T-cell (primary cell): ENCODE data around the gene WDR19. TPM values are rescaled to one million over a fixed set of nuclear protein-coding genes. Genes with fewer than 3 reads are reported as not detected.

Experiments used
- ATAC-seq, 4 experiments: fragments of 200-7000 bp in 3 of 4; fragments of 150-1000 bp in 1 of 4; cut with Tn5 transposase; replicated peaks in 1 of 4; 1 replicate in 3 of 4; 2 replicates in 1 of 4; pipeline ENCODE4 v1.10.0; 2021; ENCODE audit warnings: moderate library complexity in 3 of 4, mild to moderate bottlenecking in 2 of 4, moderate number of reproducible peaks in 1 of 4
- CTCF ChIA-PET, 2 donors: fragments of 300-600 bp; sonication (Branson Sonifier 250); formaldehyde crosslinking; loops; one replicate each; lab custom pipeline; 2022; ENCODE audit warnings: antibody characterized with exemption in 2 of 2; lab: Charles Lee
- POLR2A ChIA-PET, 2 donors: fragments of 300-600 bp; sonication (Branson Sonifier 250); formaldehyde crosslinking; loops; one replicate each; lab custom pipeline; 2022; ENCODE audit warnings: antibody characterized with exemption in 2 of 2; lab: Charles Lee
- DNase-seq, 35 experiments: peaks; one replicate each; pipeline versions ENCODE4 v3.0.0 to v3.0.0-alpha.2; 2013 to 2023
- H3K27ac ChIP-seq: one replicate; pipeline ENCODE4 v1.5.1; 2013; ENCODE audit warnings: low read length
- H3K27me3 ChIP-seq, 2 experiments: replicated peaks in 1 of 2; 1 replicate in 1 of 2; 2 replicates in 1 of 2; pipeline versions ENCODE4 v1.6.1 to v1.7.0; 2013; ENCODE audit warnings: low read length in 1 of 2, mixed read lengths in 1 of 2; ENCODE audit not compliant: control insufficient read depth in 2 of 2, insufficient read depth in 2 of 2; ENCODE audit errors: extremely low read depth in 1 of 2
- H3K36me3 ChIP-seq, 2 donors: 1 replicate in 1 of 2; 2 replicates in 1 of 2; pipeline versions ENCODE4 v1.6.1 to v1.7.0; 2013; ENCODE audit warnings: low read length in 1 of 2; ENCODE audit not compliant: control insufficient read depth in 2 of 2, insufficient read depth in 1 of 2; ENCODE audit errors: extremely low read depth in 1 of 2
- H3K4me1 ChIP-seq, 2 experiments: 1 replicate in 1 of 2; 2 replicates in 1 of 2; pipeline versions ENCODE4 v1.6.1 to v1.7.0; 2013; ENCODE audit warnings: low read length in 2 of 2, mixed read lengths in 1 of 2; ENCODE audit not compliant: insufficient read depth in 2 of 2, control insufficient read depth in 1 of 2; ENCODE audit errors: extremely low read depth in 1 of 2
- H3K4me3 ChIP-seq, 2 donors: 1 replicate in 1 of 2; 2 replicates in 1 of 2; pipeline versions ENCODE4 v1.5.1 to v1.7.0; 2013; ENCODE audit warnings: mild to moderate bottlenecking in 2 of 2, low read length in 1 of 2, moderate library complexity in 1 of 2; ENCODE audit not compliant: control insufficient read depth in 1 of 2; ENCODE audit errors: extremely low read depth in 1 of 2
- H3K9me3 ChIP-seq: 2 replicates; pipeline ENCODE4 v1.7.0; 2013
- H3K27ac Mint-ChIP-seq, 2 donors: one replicate each; pipeline ENCODE4 v1.8.0; 2020 to 2021; ENCODE audit warnings: mild to moderate bottlenecking in 2 of 2, mixed read lengths in 2 of 2
- H3K27me3 Mint-ChIP-seq, 2 donors: one replicate each; pipeline ENCODE4 v1.8.0; 2021 to 2022; ENCODE audit warnings: mixed read lengths in 2 of 2
- H3K36me3 Mint-ChIP-seq: one replicate; pipeline ENCODE4 v1.8.0; 2021; ENCODE audit warnings: mixed read lengths
- H3K4me1 Mint-ChIP-seq, 3 donors: one replicate each; pipeline ENCODE4 v1.8.0; 2020 to 2022; ENCODE audit warnings: mixed read lengths in 3 of 3, mild to moderate bottlenecking in 1 of 3
- H3K4me3 Mint-ChIP-seq, 3 donors: one replicate each; pipeline ENCODE4 v1.8.0; 2020 to 2022; ENCODE audit warnings: mild to moderate bottlenecking in 3 of 3, mixed read lengths in 3 of 3, moderate library complexity in 3 of 3
- H3K9me3 Mint-ChIP-seq, 3 donors: one replicate each; pipeline ENCODE4 v1.8.0; 2020 to 2022; ENCODE audit warnings: mixed read lengths in 3 of 3
- WGBS: methylation state at CpG from one replicate; pipeline ENCODE4 v1.1.5; 2013; ENCODE audit warnings: missing lambda C conversion rate; ENCODE audit not compliant: insufficient coverage; 5-methylcytosine and 5-hydroxymethylcytosine counted together
- total RNA-seq, 35 experiments: library from RNA in 6 of 35; stranded (reverse) in 6 of 35; fragments of 120-200 nt in 1 of 35; gene quantifications; one replicate each; pipeline versions ENCODE4 v1.2.1 to v1.2.4 and lab custom pipeline; 2013 to 2026

The WDR19 gene
- total RNA-seq, 5 donors from 2014 or later (not counting 1 experiment from before 2014, with no cell fraction given), result 17.4 to 39.9 (median 28.0) TPM

DNA sequence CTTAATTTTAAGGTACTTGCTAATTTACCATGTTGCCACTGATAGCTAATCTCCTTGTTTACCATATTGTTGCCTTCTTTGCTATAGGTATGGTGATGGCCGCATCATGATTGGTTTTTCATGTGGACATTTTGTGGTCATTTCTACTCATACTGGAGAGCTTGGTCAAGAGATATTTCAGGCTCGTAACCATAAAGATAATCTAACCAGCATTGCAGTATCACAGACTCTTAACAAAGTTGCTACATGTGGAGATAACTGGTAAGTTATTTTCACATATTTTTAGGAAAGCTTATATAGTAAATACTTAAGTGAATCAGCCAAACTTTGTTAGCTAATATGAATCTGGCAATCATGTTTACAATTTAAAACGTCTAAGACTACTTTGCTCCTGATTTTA is 23.1 kb downstream of the WDR19 start:
- ChIA-PET CTCF (no interaction called here), POLR2A (no interaction called here)
- H3K4me1 Mint-ChIP-seq, result no peaks in the 10 kb centered on the region
- no peaks in the 10 kb centered on the region for H3K27me3 ChIP-seq
- DNase-seq (no peak), ATAC-seq (no peak)
- peaks cover 0 to 9% of the 10 kb centered on the region in 2 donors for H3K36me3 ChIP-seq
- H3K4me1 ChIP-seq, result no peaks in the 10 kb centered on the region
- H3K9me3 ChIP-seq, result no peaks in the 10 kb centered on the region
- peaks cover 56% of the 10 kb centered on the region for H3K36me3 Mint-ChIP-seq
- H3K27ac Mint-ChIP-seq, result no peak overlapping the region
- H3K4me3 Mint-ChIP-seq, result no peak overlapping the region
- no peak overlapping the region for H3K4me3 ChIP-seq
- H3K27ac ChIP-seq, result no peak overlapping the region
- H3K9me3 Mint-ChIP-seq, result no peaks in the 10 kb centered on the region
- WGBS, result no CpG with 5 or more reads among the region's 3 CpGs
- no peaks in the 10 kb centered on the region for H3K27me3 Mint-ChIP-seq

DNA sequence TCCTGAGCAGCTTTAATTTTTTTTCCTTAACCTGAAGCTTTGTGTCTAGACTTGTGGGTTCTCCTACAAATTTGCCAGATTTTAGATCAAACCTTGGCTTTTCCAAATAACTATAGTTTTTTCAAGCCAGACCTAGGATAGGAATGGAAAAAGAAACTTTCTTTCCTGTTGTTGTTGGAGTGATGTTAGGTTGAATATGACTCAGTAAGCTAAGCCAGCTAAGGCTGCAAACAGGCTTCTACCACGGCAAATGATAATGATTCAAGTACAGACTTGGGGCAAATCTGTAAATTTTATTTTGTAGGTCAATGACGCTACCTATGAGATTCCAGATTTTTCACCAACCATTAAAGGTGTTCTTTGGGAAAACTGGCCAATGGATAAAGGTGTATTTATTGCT is 45.6 kb downstream of the WDR19 start:
- no peak overlapping the region for H3K4me3 Mint-ChIP-seq
- Histone ChIP-seq H3K36me3 (no peaks in the 10 kb centered on the region), H3K4me3 (no peak overlapping the region), H3K27ac (no peak overlapping the region), H3K9me3 (no peaks in the 10 kb centered on the region), H3K4me1 (no peaks in the 10 kb centered on the region), H3K27me3 (no peaks in the 10 kb centered on the region)
- DNase-seq (no peak), ATAC-seq (no peak)
- WGBS, result no CpG with 5 or more reads among the region's 2 CpGs
- H3K27me3 Mint-ChIP-seq, result no peaks in the 10 kb centered on the region
- CTCF ChIA-PET, result no interaction called here
- no peak overlapping the region for H3K27ac Mint-ChIP-seq
- H3K9me3 Mint-ChIP-seq, result no peaks in the 10 kb centered on the region
- POLR2A ChIA-PET, result interaction anchor here in 1 of 2 donors (0.6 kb wide), 1 partner anchor 17 kb away, joined by 7 read pairs; no protein-coding TSS in a partner anchor
- no peaks in the 10 kb centered on the region for H3K4me1 Mint-ChIP-seq
- H3K36me3 Mint-ChIP-seq, result peaks cover 23% of the 10 kb centered on the region

DNA sequence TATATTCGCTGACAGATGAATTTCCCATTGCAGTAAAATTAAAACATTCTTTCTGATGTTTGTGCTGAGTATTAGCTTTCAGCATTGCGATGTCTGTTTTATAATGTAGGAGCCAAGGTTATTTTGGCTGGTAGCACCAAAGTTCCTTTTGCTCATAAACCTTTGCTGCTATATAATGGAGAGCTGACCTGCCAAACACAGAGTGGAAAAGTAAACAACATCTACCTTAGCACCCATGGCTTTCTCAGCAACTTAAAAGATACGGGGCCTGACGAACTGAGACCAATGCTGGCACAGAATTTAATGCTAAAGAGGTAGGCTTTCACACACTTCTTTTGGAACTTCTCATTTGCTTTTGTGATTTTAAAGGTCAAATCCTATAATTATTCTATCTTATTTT is 46.0 kb downstream of the WDR19 start:
- Histone ChIP-seq H3K4me1 (no peaks in the 10 kb centered on the region), H3K27me3 (no peaks in the 10 kb centered on the region), H3K9me3 (no peaks in the 10 kb centered on the region), H3K36me3 (no peaks in the 10 kb centered on the region), H3K4me3 (no peak overlapping the region), H3K27ac (no peak overlapping the region)
- H3K4me3 Mint-ChIP-seq, result no peak overlapping the region
- H3K27ac Mint-ChIP-seq, result no peak overlapping the region
- H3K4me1 Mint-ChIP-seq, result no peaks in the 10 kb centered on the region
- CTCF ChIA-PET, result no interaction called here
- no CpG with 5 or more reads among the region's 4 CpGs for WGBS
- POLR2A ChIA-PET, result interaction anchor here in 1 of 2 donors (0.6 kb wide), 1 partner anchor 17 kb away, joined by 7 read pairs; no protein-coding TSS in a partner anchor
- DNase-seq (no peak), ATAC-seq (no peak)
- H3K36me3 Mint-ChIP-seq, result peaks cover 24% of the 10 kb centered on the region
- H3K9me3 Mint-ChIP-seq, result no peaks in the 10 kb centered on the region
- H3K27me3 Mint-ChIP-seq, result no peaks in the 10 kb centered on the region

DNA sequence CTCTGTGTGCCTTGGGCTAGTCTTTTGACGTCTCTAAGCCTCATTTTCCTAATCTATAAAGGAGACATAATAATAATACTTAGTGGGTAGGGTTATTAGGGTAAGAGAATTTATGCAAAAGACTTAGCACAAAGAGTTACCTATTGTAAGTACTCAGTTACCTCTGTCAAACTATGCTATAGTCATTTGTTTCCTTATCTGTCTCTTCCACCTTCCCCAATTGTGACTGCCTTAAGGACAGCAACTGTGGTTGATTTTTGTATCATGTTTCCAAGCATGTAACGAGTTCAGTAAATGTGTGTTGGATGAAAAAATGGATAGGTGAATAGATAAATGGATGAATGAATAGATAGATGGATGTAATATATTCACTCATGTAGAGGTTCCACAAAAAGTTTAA is 48.1 kb downstream of the WDR19 start:
- Mint-ChIP-seq H3K9me3 (no peaks in the 10 kb centered on the region), H3K36me3 (peaks cover 31% of the 10 kb centered on the region), H3K27me3 (no peaks in the 10 kb centered on the region), H3K4me1 (no peaks in the 10 kb centered on the region), H3K27ac (no peak overlapping the region), H3K4me3 (no peak overlapping the region)
- DNase-seq (no peak), ATAC-seq (no peak)
- CTCF ChIA-PET, result no interaction called here
- POLR2A ChIA-PET, result no interaction called here
- no peaks in the 10 kb centered on the region for H3K27me3 ChIP-seq
- H3K36me3 ChIP-seq, result peaks cover 0 to 2% of the 10 kb centered on the region in 2 donors
- no peaks in the 10 kb centered on the region for H3K4me1 ChIP-seq
- no CpG with 5 or more reads among the region's 2 CpGs for WGBS
- no peak overlapping the region for H3K4me3 ChIP-seq
- H3K27ac ChIP-seq, result no peak overlapping the region
- H3K9me3 ChIP-seq, result no peaks in the 10 kb centered on the region

DNA sequence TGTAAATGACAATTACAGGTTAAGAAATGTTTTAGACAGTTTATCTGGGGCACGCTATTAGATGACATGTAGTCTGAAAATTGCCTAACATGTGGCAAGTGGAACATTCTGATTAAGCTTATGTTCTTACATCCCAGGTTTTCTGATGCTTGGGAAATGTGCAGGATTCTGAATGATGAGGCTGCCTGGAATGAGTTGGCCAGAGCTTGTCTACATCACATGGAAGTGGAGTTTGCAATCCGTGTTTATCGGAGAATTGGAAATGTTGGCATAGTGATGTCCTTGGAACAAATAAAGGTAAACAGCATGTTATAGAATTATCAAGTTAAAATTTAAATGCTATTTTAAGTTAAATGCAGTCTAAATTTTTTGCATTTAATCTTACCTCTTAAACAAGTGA is 49.3 kb downstream of the WDR19 start:
- ATAC-seq, result no peak
- 100% methylated on average over 1 of the region's 3 CpGs for WGBS

DNA sequence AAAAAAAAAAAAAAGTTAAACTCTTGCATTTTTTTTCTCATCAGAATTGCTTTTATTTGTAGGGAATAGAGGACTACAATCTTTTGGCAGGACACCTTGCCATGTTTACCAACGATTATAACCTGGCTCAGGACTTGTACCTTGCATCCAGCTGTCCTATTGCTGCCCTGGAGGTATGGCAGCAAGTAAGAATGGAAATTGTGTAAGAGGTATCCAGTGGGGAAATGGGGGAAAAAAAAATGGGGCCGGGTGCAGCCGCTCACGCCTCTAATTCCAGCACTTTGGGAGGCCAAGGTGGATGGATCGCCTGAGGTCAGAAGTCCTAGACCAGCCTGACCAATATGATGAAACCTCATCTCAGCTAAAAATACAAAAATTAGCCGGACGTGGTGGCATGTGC is 49.8 kb downstream of the WDR19 start:
- no peak overlapping the region for H3K27ac Mint-ChIP-seq
- CTCF ChIA-PET, result no interaction called here
- no peaks in the 10 kb centered on the region for H3K4me1 Mint-ChIP-seq
- H3K36me3 Mint-ChIP-seq, result peaks cover 40% of the 10 kb centered on the region
- H3K27me3 Mint-ChIP-seq, result no peaks in the 10 kb centered on the region
- Histone ChIP-seq H3K4me3 (no peak overlapping the region), H3K27ac (no peak overlapping the region), H3K9me3 (no peaks in the 10 kb centered on the region), H3K4me1 (no peaks in the 10 kb centered on the region), H3K27me3 (no peaks in the 10 kb centered on the region), H3K36me3 (peaks cover 0 to 2% of the 10 kb centered on the region in 2 donors)
- 59% methylated on average over 4 of the region's 7 CpGs for WGBS
- POLR2A ChIA-PET, result no interaction called here
- no peaks in the 10 kb centered on the region for H3K9me3 Mint-ChIP-seq
- DNase-seq, result no peak
- no peak overlapping the region for H3K4me3 Mint-ChIP-seq
- no peak for ATAC-seq

More for the DNA sequence above, 49.3 kb downstream of the WDR19 start:
- Histone ChIP-seq H3K27me3 (no peaks in the 10 kb centered on the region), H3K27ac (no peak overlapping the region), H3K4me3 (no peak overlapping the region), H3K36me3 (peaks cover 0 to 2% of the 10 kb centered on the region in 2 donors), H3K9me3 (no peaks in the 10 kb centered on the region), H3K4me1 (no peaks in the 10 kb centered on the region)
- no peak for DNase-seq
- ChIA-PET POLR2A (no interaction called here), CTCF (no interaction called here)
- Mint-ChIP-seq H3K27ac (no peak overlapping the region), H3K4me1 (no peaks in the 10 kb centered on the region), H3K27me3 (no peaks in the 10 kb centered on the region), H3K4me3 (no peak overlapping the region), H3K36me3 (peaks cover 40% of the 10 kb centered on the region), H3K9me3 (no peaks in the 10 kb centered on the region)

DNA sequence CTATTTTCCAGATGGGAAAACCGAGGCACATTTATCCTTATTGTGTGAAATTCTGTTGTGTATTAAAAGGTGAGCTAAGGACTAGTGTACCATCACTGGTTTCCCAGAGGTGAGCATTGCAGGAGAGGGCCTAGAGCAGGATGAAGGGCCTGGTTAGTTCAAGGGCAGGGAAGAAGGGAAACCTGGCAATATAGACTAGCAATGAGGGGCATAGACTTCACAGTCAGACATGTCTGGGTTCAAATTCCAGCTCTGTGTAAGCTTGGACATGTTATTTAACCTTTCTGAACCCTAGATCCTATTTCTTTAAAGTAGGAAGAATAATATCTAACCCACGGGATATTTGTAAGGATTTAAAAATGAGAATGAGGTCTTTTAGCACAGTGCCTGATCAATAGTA is 50.8 kb downstream of the WDR19 start:
- Histone ChIP-seq H3K27me3 (no peaks in the 10 kb centered on the region), H3K36me3 (peaks cover 0 to 2% of the 10 kb centered on the region in 2 donors), H3K4me1 (no peaks in the 10 kb centered on the region), H3K27ac (no peak overlapping the region), H3K4me3 (no peak overlapping the region), H3K9me3 (no peaks in the 10 kb centered on the region)
- Mint-ChIP-seq H3K4me3 (no peak overlapping the region), H3K4me1 (no peaks in the 10 kb centered on the region), H3K9me3 (no peaks in the 10 kb centered on the region), H3K36me3 (peaks cover 42% of the 10 kb centered on the region), H3K27me3 (no peaks in the 10 kb centered on the region), H3K27ac (no peak overlapping the region)
- POLR2A ChIA-PET, result no interaction called here
- no peak for DNase-seq
- 55% methylated on average over 1 of the region's 2 CpGs for WGBS
- no peak for ATAC-seq
- CTCF ChIA-PET, result no interaction called here
